ENCODE results near the gene PDE6B.

GRCh38 chr4:675980-676870 lies 50.9 kb downstream of the PDE6B start:
- TF ChIP-seq CTCF (conservative IDR thresholded peaks at IDR 0.05) = no peak
- TF ChIP-seq ZFX (IDR thresholded peaks at IDR 0.05) = no peak

Measured in C4-2B (cell line).